Activated CD8-positive, alpha-beta memory T cell treated with anti-CD3 and anti-CD28 coated beads, Interleukin-2, amount 50 U/mL, for 24 hours (primary cell): ENCODE measurements around the gene MBD3.
"Not testable (repeated sequence)": the region's sequence is repeated elsewhere in the genome, so short reads cannot be mapped to it uniquely, and the experiment has no call there.

Source experiments
- DNase-seq: peaks from one replicate; pipeline ENCODE4 v3.0.0-alpha.2; 2020; ENCODE audit errors: extremely low read depth

Gene MBD3, protein sequence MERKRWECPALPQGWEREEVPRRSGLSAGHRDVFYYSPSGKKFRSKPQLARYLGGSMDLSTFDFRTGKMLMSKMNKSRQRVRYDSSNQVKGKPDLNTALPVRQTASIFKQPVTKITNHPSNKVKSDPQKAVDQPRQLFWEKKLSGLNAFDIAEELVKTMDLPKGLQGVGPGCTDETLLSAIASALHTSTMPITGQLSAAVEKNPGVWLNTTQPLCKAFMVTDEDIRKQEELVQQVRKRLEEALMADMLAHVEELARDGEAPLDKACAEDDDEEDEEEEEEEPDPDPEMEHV

DNA sequence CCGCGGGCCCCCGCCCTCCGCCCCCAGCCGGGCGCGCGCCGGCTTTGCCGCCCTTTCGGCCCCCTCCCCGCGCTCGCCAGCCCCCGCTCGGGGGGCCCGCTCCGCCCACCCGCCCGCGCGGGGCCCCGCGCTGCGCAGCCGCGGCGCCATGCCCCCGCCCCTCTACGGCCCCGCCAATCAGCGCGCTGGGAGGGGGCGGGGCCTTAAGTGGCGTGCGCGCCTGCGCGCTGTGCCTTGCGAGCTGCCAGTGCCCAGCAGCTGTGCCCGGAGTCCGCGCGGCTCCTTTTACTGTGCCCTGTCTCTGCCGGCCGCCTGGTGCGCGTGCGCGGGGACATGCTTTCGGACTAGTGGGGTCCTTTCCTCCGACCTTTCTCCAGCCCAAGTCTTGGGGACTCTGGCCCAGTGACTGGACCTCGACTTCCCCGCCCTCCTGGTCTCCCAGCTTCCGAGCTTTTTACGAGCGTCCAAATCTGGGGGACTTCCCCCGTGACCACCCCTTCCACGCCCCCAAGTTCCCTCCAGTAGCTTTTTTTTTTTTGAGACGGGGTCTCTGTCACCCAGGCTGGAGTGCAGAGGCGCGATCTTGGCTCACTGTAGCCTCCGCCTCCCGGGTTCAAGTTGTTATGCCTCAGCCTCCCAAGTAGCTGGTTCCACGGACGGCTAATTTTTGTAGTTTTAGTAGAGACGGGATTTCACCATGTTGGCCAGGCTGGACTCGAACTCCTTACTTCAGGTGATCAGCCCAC, at the start of gene MBD3:
TSS of gene MBD3 (minus strand) at position 111 of the 746 bp plus-strand sequence. CDS start 234 bp downstream, outside the sequence.
- peak; percentile 62 for DNase-seq

DNA sequence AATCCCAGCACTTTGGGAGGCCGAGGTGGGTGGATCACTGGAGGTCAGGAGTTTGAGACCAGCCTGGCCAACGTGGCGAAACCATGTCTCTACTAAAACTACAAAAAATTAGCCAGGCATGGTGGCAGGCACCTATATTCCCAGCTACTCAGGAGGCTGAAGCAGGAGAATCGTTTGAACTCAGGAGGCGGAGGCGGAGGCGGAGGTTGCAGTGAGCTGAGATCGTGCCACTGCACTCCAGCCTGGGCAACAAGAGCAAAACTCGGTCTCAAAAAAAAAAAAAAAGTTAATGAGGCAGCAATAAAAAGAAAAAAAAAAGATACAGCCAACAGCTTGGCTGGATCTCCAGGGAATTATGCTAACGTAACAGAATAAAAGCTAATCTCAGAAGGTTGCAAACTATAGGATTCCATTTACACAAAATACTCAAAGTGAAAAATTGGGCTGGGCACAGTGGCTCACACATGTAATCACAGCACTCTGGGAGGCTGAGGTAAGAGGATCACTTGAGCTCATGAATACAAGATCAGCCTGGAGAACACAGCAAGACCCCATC, 48.3 kb upstream of the MBD3 start:
- not testable (repeated sequence) for DNase-seq

DNA sequence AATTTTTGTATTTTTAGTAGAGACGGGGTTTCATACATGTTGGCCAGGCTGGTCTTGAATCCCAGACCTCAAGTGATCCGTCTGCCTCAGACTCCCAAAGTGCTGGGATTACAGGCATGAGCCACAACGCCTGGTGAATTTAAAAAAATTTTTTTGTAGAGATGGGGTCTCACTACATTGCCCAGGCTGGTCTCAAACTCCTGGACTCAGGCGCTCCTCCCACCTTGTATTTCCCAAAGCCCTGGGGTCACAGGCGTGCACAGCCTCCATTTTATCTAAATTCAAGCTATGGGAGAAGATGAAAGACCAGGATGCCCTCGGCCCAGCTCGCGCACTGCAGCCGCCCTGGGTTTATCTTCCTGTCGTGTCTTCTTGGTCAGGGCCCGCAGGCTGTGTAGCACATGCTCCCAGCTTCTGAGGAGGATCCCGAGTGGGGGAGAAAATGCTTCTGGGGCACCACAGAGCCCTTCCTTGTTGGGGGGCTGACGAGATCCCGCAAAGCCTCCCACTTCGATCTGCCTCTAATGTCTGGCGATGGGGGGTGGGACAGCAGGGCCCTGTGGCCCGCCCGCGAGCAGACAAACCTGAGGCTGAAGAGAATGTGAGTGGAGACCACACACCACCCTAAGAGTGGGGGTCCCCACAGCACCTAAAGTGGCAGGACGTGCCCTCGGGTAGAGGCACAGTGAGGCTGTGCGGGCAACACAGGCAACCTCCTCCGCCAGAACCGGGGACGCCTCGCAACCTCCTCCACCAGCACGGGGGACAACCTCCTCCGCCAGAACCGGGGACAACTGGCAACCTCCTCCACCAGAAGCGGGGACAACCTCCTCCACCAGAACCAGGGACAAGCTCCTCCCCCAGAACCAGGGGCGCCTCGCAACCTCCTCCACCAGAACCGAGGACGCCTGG, 43.9 kb upstream of the MBD3 start:
- DNase-seq = no peak

DNA sequence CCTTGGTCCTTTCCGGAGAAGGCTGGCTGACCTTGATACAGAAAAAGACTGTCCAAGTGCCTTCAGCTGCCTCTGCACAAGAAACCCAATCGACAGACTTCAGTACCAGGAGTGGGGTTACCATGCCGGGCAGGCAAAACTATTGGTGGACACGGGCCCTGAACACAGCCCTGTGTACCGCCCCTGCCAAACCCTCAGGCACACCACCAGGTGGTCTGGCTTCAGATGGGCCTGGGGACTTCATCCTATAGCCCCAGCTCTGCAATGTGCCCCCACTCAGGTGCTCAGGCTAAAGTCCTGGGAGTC, 42.2 kb upstream of the MBD3 start:
- no peak for DNase-seq

DNA sequence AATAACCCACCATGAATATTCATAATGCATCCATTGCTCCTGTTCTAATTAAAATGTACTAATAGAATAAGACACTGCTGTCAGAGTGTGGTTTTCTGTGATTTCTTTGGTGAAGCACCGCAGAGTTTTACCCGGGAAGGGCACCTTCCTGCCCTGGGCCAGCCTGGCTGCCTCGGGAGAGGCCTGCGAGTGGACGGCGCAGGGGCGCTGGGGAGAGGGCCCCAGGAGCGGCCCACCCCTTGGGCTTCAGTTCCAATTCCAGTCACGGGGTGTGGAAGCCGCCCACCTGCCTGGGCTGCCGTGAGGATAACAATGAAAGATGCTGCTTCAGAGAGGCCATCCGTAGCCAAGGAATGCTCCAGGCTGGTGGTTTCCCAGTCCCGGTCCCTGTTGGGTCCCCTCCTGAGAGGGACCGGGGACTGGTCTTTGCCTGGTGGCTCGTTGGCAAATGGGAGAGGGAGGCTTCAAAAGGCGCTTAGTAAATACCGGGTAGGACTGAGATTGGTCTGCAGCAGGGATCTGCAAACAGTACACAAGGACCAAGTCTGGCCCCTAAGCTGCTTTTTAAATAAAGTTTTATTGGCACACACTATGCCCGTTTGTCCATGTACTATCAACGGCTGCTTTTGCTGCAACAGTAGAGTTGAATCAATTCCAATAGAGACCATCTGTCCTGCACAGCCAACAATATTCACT, 41.7 kb upstream of the MBD3 start:
- no peak for DNase-seq

DNA sequence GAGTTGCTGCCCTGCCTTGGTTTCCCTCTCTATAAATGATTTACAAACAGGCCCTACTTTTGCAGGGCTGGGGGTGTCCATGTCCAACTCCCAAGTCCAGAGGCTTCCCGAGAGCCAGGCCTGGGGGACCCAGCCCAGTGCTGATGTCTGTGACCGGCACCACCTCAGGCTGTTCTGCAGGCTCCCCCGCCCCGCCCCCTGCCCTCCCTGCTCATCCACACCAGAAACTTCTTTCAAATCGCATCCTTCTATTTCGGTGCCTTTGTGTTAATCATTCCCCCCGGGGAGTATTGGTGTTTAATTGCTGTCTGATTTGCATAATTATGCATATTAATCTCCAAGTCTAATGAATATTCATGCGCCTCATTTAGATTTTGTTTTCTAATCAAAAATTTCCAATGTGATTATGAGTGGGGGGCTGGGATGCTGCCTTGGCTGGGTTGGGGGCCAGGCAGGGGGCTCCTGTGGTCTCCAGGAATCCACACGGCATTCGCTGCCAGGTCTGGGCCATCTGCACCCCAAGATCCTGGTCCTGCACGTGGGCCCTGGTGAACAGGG, 40.7 kb upstream of the MBD3 start:
- DNase-seq = no peak

DNA sequence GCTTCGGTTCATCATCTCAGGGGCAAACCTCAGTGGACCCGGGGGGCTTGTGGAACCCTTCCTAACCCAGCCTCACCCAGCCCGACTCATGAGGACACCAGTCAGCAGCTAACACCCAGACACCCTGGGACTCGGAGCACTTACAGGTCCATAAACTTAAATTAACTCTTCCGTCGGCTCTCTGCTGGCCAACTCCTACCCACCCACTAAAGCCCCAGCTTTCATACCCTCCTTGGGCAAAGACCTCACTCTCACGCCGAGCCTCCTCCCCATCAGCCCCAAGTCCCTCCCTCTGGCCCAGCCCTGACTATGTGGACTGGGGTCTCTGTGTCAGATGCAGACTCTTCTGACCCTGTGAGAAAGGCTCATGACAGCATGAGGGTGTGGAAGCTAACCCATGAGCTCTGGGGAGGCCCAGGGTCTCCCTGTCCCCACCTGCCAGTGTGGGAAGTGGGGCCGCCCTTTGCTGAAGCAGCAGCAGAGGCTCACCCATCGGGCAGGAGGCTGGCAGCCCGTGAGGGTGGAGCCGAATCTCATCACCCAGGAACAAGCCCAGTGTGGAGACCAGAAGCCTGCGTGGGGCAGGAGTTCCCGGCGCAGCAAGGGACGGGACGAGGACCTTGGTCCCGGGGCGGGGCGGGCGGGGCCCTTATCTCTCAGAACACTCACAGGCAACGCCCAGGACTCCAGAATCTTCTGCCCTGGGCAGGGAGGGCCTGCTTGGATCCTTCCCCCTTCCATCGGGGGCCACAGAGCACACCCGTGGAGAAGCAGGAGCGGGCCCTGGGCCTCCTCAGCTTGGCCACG, 40.0 kb upstream of the MBD3 start:
- no peak for DNase-seq

DNA sequence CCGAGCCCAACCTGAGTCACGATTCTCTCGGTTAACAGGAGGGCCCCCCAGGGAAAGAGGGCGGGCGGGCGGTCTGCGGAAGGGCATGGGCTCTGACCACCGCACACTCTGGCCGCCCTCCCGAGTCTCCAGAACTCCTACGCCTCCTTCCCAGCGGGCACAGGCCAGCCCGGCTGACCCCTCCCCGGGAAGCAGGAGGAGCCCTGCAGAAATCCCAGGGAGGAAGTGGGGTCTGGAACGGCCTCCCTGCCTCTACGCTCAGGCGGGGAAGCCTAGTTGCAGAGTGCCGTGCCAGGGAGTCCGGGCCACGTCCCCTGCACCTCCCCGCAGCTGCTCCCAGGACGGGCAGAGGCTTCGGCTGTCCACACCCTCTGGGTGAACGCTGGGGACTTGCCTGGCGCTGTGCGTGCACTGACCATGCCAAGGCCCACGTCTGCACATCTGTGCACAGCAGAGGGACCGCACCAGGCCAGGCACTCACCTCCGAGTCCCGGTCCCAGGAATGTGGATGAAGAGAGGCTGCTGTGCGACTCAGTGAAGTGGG, 39.0 kb upstream of the MBD3 start:
- DNase-seq = no peak

DNA sequence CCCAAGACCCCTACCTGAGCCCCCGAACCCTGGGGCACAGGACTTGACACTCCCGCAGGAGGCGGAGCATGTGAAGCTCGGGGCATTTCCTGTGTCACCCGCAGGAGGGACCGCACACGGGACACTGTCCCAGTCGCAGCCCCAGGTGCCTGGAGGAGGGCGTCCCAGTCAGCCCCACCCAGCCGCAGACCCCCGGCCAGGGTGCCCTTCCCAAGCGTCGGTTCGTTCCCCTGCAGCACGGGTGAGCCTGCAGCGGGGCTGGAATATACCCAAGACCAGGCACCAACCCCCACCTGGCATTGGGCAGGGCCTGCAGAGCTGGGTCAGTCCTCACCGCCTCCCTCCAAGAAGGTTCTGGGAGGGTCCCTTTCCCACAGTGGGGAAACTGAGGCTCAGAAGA, 38.1 kb upstream of the MBD3 start:
- DNase-seq = no peak

DNA sequence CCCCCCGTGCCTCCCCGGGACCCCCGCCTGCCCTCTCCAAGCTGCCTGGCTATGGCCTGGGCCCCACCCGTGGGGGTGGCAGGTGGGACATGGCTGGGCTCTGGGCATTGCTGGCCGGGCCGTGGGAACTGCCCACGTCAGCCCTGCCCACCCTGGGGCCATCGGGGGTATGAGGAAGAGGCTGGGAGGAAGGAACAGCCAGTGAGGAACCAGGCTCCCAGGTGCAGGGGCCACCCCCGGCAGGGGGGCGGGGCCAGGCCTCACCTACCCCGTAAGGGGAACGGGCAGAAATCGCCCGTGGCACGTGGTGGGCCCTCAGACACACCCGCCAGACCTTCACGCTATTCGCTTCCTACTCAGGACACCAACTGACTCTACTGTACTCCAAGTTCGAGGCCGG, 37.3 kb upstream of the MBD3 start:
- DNase-seq = no peak

DNA sequence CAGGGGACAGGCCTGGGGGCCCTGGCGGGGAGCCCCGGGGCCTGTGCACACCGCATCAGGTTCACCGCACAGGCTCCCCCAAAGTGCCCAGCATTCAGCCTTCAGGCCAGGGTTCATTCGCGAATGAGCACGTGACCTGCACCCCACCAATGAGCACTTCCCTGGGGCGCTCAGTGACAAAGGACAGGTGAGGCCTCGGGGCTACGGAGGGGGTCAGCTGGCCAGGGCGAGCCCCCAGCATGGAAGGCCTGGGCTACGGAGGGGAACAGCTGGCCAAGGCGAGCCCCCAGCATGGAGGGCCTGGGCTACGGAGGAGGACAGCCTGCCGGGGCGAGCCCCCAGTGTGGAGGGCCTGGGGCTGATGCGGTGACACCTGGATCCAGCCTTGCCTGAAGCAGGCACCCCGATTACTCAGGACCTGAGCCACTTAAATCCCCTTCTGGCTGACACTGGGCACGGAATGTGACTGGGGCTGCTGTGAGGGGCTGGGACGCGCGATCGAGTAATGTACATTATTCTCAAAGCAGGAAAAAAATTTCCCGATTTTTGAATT, 36.7 kb upstream of the MBD3 start:
- DNase-seq = no peak

DNA sequence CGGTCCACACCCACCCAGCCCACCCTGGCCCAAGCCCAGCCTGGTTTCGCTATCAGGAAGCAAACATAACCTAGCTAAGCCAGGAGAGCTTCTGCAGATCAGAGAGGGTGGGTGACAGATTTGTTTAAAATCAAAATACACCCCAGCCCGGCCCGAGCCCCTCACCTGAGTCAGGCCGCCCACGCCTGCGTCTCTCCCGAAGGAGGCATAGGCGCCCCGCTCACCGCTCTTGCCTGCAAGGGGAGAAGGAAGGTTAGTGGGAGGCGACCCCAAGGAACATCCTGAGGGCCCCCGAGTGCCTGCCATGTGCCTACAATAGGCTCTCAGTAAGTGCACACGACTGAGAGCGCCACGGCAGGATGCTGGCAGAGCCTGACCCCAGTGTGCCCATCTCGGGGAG, 34.5 kb upstream of the MBD3 start:
- DNase-seq = no peak

DNA sequence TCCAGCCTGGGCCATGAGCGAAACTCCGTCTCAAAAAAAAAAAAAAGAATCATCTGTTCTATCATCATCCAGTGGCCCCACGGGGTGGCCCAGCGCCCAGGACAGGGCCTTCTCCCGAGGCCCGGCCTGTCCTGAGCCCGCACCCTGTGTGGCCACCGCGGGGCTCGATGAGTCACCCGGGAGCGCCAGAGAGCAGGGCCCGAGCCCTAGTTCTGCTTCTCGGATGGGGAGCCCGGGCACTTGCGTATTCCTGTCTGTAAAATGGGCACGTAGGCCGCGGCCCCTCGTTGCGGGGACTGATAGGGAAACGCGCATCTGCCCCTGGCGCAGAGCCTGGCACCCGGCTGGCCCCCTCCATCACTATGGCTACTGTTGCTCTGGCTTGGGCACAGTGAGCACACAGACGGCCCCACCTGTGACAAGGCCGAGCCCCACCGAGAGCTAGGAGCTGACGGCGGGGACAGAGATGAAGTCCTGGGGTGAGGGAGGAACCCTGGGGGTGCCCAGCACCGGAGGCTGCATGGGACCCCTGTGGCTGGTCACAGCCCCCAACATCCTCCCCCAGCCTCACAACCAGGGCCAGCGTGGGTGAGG, 33.8 kb upstream of the MBD3 start:
- DNase-seq = no peak

DNA sequence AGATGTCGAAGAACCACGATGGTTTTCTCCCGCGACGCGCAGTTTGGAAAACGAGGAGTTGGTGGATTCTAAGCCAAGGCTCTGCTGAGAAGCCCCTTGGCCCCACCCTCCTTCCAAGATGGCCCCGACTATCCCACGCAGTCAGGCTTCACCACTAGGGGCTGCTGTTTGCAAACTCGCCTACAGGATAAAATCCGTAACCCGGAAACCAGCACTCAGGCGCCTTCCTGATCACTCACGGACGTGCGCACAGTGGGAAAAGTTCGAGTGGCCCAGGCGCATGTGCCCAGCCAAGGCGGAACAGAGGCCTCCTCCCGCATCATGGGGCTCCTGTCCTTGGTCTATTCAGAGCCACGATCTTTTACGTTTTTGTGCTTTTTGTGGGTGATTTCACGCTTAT, 31.8 kb upstream of the MBD3 start:
- no peak for DNase-seq

DNA sequence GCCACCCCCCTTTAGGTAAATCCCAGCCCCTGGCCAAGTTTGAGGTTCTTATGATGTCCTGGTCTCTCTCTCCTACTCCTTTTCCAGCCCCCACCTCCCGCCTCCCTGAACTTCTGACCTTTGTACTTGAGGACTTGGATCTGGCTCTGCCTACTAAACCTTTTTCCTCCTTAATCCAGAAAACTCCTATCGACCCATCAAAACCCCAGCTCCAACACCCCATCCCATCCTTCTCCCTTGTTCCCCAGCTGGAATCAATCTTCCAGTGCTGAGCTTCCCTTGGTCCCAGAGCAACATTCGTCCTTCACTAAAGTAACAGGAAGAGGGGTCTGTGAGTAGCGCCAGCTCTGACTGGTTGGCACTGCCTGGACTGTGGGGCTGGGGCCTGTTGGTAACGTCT, 29.9 kb upstream of the MBD3 start:
- DNase-seq = no peak

DNA sequence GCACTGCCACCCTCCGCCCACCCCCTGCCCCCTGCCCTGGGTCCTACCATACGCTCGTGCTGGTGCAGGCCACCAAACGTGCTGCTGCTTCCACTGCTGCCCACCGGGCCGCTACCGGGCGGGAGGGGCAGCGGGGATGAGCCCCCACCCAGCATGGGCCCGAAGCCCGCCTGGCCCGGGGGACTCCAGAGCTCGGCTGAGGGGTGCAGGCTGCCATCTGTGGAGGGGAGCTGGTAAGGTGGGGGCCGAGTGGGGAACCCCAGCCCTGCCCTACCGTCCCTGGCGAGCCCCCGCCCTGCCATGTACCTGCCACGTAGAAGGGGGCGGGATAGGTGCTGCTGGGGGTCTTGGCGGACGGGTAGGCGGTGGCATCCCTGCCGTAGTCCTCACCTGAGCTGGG, 29.3 kb upstream of the MBD3 start:
- DNase-seq = no peak

DNA sequence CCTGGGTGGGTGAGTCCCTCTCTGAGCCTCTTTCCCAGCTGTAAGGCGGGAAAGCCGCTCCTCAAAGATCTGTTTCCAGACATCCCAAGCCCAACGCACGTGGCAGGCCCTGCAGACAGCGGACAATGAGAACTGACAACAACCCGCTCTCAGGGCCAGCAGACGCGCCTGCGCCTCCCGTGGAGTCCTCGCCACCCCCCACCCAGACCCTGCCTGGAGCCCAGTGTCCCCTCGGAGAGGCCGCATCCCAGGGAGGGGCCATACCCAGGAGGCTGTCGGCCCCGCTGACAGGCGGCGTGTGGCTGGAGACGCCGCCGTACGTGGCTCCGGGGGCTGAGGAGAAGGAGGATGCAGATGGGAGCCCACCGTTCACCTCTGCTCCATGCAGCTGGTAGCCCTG, 28.9 kb upstream of the MBD3 start:
- DNase-seq = no peak

DNA sequence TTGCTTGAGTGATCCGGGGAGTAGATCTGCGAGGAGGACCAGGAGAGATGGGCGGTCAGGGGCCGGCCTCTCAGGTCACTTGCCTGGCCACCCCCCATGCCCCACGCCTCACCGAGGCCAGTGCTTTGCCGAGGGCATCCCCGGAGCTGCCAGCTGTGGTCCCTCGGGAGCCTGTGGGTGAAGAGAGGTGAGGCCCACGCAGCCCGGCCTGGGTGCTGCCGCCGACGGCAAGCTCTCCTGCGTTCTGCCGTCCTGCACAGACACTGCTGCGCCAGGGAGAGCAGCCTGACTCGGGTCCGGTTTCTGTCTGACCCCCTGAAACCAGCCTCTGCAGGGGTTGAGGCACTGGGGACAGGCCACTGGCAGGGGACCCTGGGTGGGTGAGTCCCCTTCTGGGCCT, 28.4 kb upstream of the MBD3 start:
- no peak for DNase-seq

DNA sequence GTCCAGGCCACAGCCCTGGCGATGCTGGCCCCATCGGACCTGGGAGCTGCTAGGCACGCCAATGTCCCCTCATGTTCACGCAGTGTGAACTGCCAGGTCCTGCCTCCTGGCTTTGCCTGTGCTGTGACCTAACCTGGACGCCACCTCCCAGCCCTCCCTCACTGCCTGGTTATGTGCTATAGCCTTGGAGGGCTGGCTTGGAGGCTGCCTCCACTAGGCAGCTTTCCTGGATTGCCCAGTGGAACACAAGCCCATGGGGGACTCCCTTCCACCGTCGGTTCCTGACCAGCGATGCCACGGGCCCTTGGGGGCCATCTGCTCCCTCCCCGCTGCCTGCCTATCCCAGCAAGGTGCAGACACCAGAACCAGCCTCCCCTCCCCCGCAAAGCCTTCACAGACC, 27.8 kb upstream of the MBD3 start:
- DNase-seq = no peak

DNA sequence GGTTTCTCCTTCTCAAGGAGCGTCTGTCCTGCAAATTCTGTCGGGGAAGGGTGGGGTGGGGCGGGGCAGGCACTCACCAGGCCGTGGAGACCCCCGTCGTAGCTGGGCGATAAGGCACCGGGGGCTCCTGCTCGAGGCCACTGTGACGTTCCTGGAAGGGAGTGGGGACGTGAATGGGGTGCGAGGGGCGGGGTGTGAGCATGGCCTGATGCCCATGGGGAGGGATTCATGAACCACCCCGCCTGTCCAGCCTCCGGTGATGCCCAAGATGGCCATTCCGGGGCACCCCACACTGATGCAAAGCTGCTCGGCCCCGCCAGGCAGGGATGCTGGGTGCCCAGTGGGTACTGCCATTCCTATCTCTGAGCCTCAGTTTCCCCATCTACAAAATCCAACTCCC, 27.0 kb upstream of the MBD3 start:
- no peak for DNase-seq
